Esophagus muscularis mucosa (tissue), 4 donors: ENCODE results near the gene ARHGEF12. TPM values are rescaled to one million over a fixed set of nuclear protein-coding genes. Genes with fewer than 3 reads are reported as not detected.

Source experiments
- DNase-seq: peaks from one replicate; pipeline ENCODE4 v3.0.0-alpha.2; 2017; ENCODE audit errors: extremely low spot score
- H3K27ac ChIP-seq, 4 donors: fragments of 200-600 bp; sonication (generic); replicated peaks in 1 of 4; 1 replicate in 3 of 4; 2 replicates in 1 of 4; pipeline ENCODE4 v1.5.1; 2016 to 2019; ENCODE audit warnings: mild to moderate bottlenecking in 1 of 4
- H3K27me3 ChIP-seq, 4 donors: fragments of 200-600 bp; sonication (generic); one replicate each; pipeline versions ENCODE4 v1.5.1 to v1.6.0; 2016 to 2019
- H3K36me3 ChIP-seq, 4 donors: fragments of 200-600 bp; sonication (generic); one replicate each; pipeline ENCODE4 v1.5.1; 2016 to 2019
- H3K4me1 ChIP-seq, 4 donors: fragments of 200-600 bp; sonication (generic); one replicate each; pipeline ENCODE4 v1.5.1; 2016 to 2019
- H3K4me3 ChIP-seq, 4 donors: fragments of 200-600 bp; sonication (generic); 1 replicate in 2 of 4; 2 replicates in 2 of 4; pipeline ENCODE4 v1.5.1; 2016 to 2019; ENCODE audit warnings: mild to moderate bottlenecking in 4 of 4, moderate library complexity in 1 of 4
- H3K9me3 ChIP-seq, 4 donors: fragments of 200-600 bp; sonication (generic); 1 replicate in 3 of 4; 2 replicates in 1 of 4; pipeline ENCODE4 v1.5.1; 2016 to 2019
- EP300 ChIP-seq: sonication (generic); formaldehyde crosslinking; IDR thresholded peaks from one replicate; pipeline ENCODE4 v1.6.1; 2017; ENCODE audit warnings: antibody characterized with exemption
- POLR2A ChIP-seq: fragments of 450-650 bp; IDR thresholded peaks from one replicate; pipeline ENCODE4 v1.6.1; 2017; ENCODE audit warnings: antibody characterized with exemption, moderate library complexity, mild to moderate bottlenecking, low read depth
- POLR2AphosphoS5 ChIP-seq, 2 donors: sonication (generic); formaldehyde crosslinking; IDR thresholded peaks; one replicate each; pipeline ENCODE4 v1.6.1; 2017; ENCODE audit warnings: antibody characterized with exemption in 2 of 2
- WGBS: methylation state at CpG from one replicate; pipeline ENCODE4 v1.1.5; 2018; 5-methylcytosine and 5-hydroxymethylcytosine counted together
- intact Hi-C: fragments of 100-400 bp; cut with DNase I; formaldehyde crosslinking; loops from one replicate; pipeline ENCODE4 v1.15.1; 2023
- total RNA-seq, 4 donors: library from RNA; depleted of rRNA; stranded (reverse); fragments of >200 nt; gene quantifications; one replicate each; pipeline versions ENCODE4 v1.1.0 to v1.2.1, GENCODE V29; 2016
- TF ChIP-seq, protein P1 (sequence below), 3 experiments: fragments of 200-600 bp in 2 of 3; fragments of 450-650 bp in 1 of 3; sonication (generic) in 2 of 3; IDR thresholded peaks; one replicate each; pipeline ENCODE4 v1.5.1; 2017 to 2019; ENCODE audit warnings: antibody characterized with exemption in 3 of 3, mild to moderate bottlenecking in 2 of 3, moderate library complexity in 1 of 3

Gene ARHGEF12
- total RNA-seq, 4 donors from 2014 or later, result 89.1 to 118 (median 106) TPM

DNA sequence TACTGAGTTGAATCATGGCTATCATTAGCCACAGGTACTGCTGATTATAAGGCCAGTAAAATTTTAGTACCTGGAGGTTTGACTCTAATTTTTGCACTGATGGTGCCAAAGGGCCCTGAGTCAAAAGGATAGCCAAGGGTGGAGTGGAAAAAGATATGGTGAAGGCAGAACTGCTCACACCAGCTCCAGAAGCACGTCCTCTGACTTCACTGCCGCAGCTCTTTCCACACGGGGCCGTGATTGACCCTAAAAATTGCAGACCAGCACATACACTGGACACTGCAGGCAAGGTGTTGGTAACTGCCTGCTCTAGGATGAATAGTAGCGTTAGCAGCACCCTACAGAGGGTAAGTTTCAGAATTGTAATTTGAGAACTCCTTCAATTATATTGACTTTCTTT, 149.9 kb downstream of the ARHGEF12 start:
- TF ChIP-seq, protein P1, sequence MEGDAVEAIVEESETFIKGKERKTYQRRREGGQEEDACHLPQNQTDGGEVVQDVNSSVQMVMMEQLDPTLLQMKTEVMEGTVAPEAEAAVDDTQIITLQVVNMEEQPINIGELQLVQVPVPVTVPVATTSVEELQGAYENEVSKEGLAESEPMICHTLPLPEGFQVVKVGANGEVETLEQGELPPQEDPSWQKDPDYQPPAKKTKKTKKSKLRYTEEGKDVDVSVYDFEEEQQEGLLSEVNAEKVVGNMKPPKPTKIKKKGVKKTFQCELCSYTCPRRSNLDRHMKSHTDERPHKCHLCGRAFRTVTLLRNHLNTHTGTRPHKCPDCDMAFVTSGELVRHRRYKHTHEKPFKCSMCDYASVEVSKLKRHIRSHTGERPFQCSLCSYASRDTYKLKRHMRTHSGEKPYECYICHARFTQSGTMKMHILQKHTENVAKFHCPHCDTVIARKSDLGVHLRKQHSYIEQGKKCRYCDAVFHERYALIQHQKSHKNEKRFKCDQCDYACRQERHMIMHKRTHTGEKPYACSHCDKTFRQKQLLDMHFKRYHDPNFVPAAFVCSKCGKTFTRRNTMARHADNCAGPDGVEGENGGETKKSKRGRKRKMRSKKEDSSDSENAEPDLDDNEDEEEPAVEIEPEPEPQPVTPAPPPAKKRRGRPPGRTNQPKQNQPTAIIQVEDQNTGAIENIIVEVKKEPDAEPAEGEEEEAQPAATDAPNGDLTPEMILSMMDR (IDR thresholded peaks at IDR 0.05), result no peak
- TF ChIP-seq POLR2AphosphoS5 (IDR thresholded peaks at IDR 0.05) (no peak), EP300 (no peak), POLR2A (no peak)
- no peak overlapping the region for H3K27ac ChIP-seq
- H3K9me3 ChIP-seq, result no peaks in the 10 kb centered on the region
- H3K4me1 ChIP-seq, result no peaks in the 10 kb centered on the region
- 95% methylated on average over 5 of the region's 5 CpGs for WGBS
- H3K36me3 ChIP-seq, result peaks cover 30 to 78% (median 60%) of the 10 kb centered on the region in 4 donors
- H3K27me3 ChIP-seq, result no peaks in the 10 kb centered on the region
- intact Hi-C loops, result no loop called here
- H3K4me3 ChIP-seq, result no peak overlapping the region
- DNase-seq, result no peak

DNA sequence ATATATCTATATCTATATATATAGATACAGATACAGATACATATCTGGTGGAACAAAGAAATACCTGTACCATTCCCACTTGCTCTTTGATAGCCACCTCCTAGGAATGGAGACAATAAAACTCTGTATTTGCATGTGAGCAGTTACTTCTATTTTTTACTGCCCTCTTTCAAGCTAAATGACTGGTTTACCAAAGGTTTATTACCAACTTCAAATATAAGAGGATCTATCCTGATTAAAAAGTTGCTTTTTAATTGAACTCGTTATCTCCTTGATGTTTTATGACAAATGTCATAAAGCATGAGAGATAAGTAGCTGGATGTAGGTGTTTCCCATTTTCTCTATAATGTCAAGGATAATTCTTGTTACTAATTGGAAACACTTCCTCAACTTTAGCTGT, 153.6 kb downstream of the ARHGEF12 start:
- TF ChIP-seq POLR2AphosphoS5 (IDR thresholded peaks at IDR 0.05) (no peak), EP300 (no peak)
- TF ChIP-seq, protein P1 (IDR thresholded peaks at IDR 0.05), result no peak
- intact Hi-C loops, result no loop called here
- WGBS, result 93% methylated on average over 1 of the region's 1 CpG
- no peak overlapping the region for H3K4me3 ChIP-seq
- peaks cover 9 to 43% (median 26%) of the 10 kb centered on the region in 4 donors for H3K36me3 ChIP-seq
- no peaks in the 10 kb centered on the region for H3K4me1 ChIP-seq
- no peaks in the 10 kb centered on the region for H3K27me3 ChIP-seq
- no peaks in the 10 kb centered on the region for H3K9me3 ChIP-seq
- no peak overlapping the region for H3K27ac ChIP-seq
- no peak for DNase-seq

DNA sequence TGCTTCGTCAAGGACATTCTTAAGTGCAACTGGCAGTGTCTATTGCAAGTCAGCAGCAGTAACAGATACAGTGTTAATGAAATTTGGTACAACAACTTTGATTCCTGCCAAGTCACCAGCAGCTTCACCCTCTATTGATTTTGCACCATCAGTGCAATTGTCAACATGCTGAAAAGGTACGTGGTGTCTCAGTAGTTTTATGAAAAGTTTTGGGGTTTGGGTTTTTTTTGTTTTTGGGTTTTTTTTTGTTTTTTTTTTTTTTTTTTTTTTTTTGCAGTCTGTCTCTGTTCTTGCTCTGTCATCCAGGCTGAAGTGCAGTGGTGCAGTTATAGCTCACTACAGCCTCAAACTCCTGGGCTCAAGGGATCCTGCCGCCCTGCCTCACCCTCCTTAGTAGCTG, 156.3 kb downstream of the ARHGEF12 start:
- 64% methylated on average over 3 of the region's 3 CpGs for WGBS
- no peak overlapping the region for H3K27ac ChIP-seq
- DNase-seq, result no peak
- no peak overlapping the region for H3K4me3 ChIP-seq
- H3K4me1 ChIP-seq, result no peaks in the 10 kb centered on the region
- no peaks in the 10 kb centered on the region for H3K27me3 ChIP-seq
- H3K9me3 ChIP-seq, result no peaks in the 10 kb centered on the region
- no peak for TF ChIP-seq POLR2AphosphoS5 (IDR thresholded peaks at IDR 0.05)
- TF ChIP-seq EP300, result no peak
- no peak for TF ChIP-seq POLR2A
- TF ChIP-seq, protein P1 (IDR thresholded peaks at IDR 0.05), result no peak
- intact Hi-C loops, result no loop called here
- H3K36me3 ChIP-seq, result peaks cover 0 to 21% (median 5%) of the 10 kb centered on the region in 4 donors

DNA sequence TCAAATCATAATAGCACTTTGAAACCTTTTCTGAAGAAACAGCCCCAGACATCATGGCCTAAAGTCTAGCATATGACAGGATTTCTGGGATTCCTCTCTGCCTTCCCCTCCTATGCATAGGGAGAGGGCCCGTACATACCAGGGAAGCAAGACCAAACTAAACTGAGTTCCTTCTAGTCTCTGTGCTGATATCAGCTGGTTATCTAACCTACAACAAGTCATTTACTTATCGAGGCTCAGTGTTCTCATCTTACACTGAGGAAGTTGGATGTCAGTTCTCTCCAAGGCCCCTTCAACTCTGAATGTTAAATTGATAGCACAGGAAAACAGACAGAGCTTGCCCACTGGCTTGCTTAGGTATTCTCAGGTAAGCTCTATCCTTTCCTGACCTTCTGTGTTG, 158.4 kb downstream of the ARHGEF12 start:
- WGBS, result 67% methylated on average over 2 of the region's 2 CpGs

DNA sequence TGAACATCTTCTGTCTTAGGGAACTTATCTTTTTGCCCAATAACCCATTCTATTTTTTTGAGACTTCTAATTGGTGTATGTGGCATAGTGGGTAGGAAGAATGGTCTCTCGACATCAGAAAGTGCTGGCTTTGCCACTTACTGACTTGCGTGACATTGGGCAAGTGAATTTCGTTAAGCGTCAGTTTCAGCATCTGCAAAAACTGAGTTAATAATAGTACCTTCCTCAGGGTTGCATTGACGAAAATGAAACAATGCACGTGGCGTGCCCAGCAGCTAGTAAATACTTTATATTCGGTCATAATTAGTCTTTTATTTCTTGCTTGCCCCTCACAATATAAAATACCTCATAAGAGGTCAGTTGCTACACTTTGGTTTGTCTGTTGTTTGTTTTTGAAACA, 162.9 kb downstream of the ARHGEF12 start:
- Histone ChIP-seq H3K27me3 (no peaks in the 10 kb centered on the region), H3K27ac (no peak overlapping the region), H3K36me3 (no peaks in the 10 kb centered on the region), H3K9me3 (no peaks in the 10 kb centered on the region), H3K4me3 (no peak overlapping the region), H3K4me1 (peaks cover 0 to 16% (median 13%) of the 10 kb centered on the region in 4 donors)
- intact Hi-C loops, result no loop called here
- DNase-seq, result no peak
- TF ChIP-seq POLR2AphosphoS5 (IDR thresholded peaks at IDR 0.05) (no peak), EP300 (no peak), POLR2A (no peak)
- TF ChIP-seq, protein P1 (IDR thresholded peaks at IDR 0.05), result no peak
- WGBS, result 93% methylated on average over 8 of the region's 8 CpGs

More for the DNA sequence above, 158.4 kb downstream of the ARHGEF12 start:
- TF ChIP-seq, protein P1 (IDR thresholded peaks at IDR 0.05), result no peak
- DNase-seq, result no peak
- peaks cover 0 to 14% (median 4%) of the 10 kb centered on the region in 4 donors for H3K36me3 ChIP-seq
- H3K27ac ChIP-seq, result no peak overlapping the region
- intact Hi-C loops, result no loop called here
- no peaks in the 10 kb centered on the region for H3K4me1 ChIP-seq
- H3K9me3 ChIP-seq, result no peaks in the 10 kb centered on the region
- no peak overlapping the region for H3K4me3 ChIP-seq
- H3K27me3 ChIP-seq, result no peaks in the 10 kb centered on the region
